H1 (cell line): ENCODE data around the gene ACVR2B.

Experiments
- BRCA1 ChIP-seq: IDR thresholded peaks from 2 replicates; pipeline ENCODE4 v1.6.1; 2012; ENCODE audit warnings: low read depth, low read length, improper control_type of control experiment
- CBX5 ChIP-seq: fragments of 300-800, 300-1000 bp; sonication (generic); IDR thresholded peaks from 2 replicates; pipeline ENCODE4 v1.7.1; 2016; ENCODE audit warnings: antibody characterized with exemption, low read length, low read depth
- CHD1 ChIP-seq: IDR thresholded peaks from 2 replicates; pipeline ENCODE4 v1.6.1; 2012; ENCODE audit warnings: low read depth, low read length, improper control_type of control experiment
- CHD7 ChIP-seq: fragments of 300-600 bp; sonication (generic); IDR thresholded peaks from 2 replicates; pipeline ENCODE4 v1.7.1; 2012; ENCODE audit warnings: low read length, moderate library complexity, mild to moderate bottlenecking, inconsistent platforms; ENCODE audit not compliant: insufficient replicate concordance
- EZH2 ChIP-seq: fragments of 200-600 bp; sonication (generic); IDR thresholded peaks from 2 replicates; pipeline ENCODE4 v1.7.1; 2012; ENCODE audit warnings: low read depth, mild to moderate bottlenecking, moderate library complexity, low read length, inconsistent platforms; ENCODE audit not compliant: severe bottlenecking
- JUN ChIP-seq: IDR thresholded peaks from 2 replicates; pipeline ENCODE4 v1.6.1; 2011; ENCODE audit warnings: low read depth, mild to moderate bottlenecking, improper control_type of control experiment, low read length
- KDM1A ChIP-seq: fragments of 200-600, 300-600 bp; sonication (generic); IDR thresholded peaks from 2 replicates; pipeline ENCODE4 v1.7.1; 2016; ENCODE audit warnings: mild to moderate bottlenecking, low read length, borderline replicate concordance
- MAFK ChIP-seq: IDR thresholded peaks from 2 replicates; pipeline ENCODE4 v1.6.1; 2012; ENCODE audit warnings: low read depth, mild to moderate bottlenecking, improper control_type of control experiment, low read length
- NANOG ChIP-seq: IDR thresholded peaks from 2 replicates; pipeline ENCODE4 v1.6.1; 2011; ENCODE audit warnings: low read length, low read depth, mild to moderate bottlenecking, inconsistent platforms; ENCODE audit not compliant: insufficient read depth, poor library complexity, severe bottlenecking
- POLR2A ChIP-seq, 2 experiments: IDR thresholded peaks; 1 replicate in 1 of 2; 2 replicates in 1 of 2; pipeline ENCODE4 v1.6.1; 2011; ENCODE audit warnings: low read depth in 2 of 2, low read length in 2 of 2, mild to moderate bottlenecking in 2 of 2; ENCODE audit errors: control extremely low read depth in 1 of 2
- POLR2AphosphoS5 ChIP-seq: IDR thresholded peaks from 2 replicates; pipeline ENCODE4 v1.6.1; 2011; ENCODE audit warnings: low read depth, low read length
- USF2 ChIP-seq: IDR thresholded peaks from 2 replicates; pipeline ENCODE4 v1.6.1; 2011; ENCODE audit warnings: low read length, improper control_type of control experiment
- ZNF274 ChIP-seq: IDR thresholded peaks from 2 replicates; pipeline ENCODE4 v1.7.0; 2012; ENCODE audit warnings: low read length, borderline replicate concordance; ENCODE audit errors: extremely low read depth
- TF ChIP-seq, protein P1 (sequence below), 3 experiments: IDR thresholded peaks; 1 replicate in 2 of 3; 2 replicates in 1 of 3; pipeline versions ENCODE4 v1.5.1 to v1.6.1; 2011; ENCODE audit warnings: low read length in 3 of 3, mild to moderate bottlenecking in 3 of 3, inconsistent platforms in 2 of 3, low read depth in 1 of 3, moderate library complexity in 1 of 3; ENCODE audit not compliant: insufficient read depth in 1 of 3; ENCODE audit errors: control extremely low read depth in 1 of 3

DNA sequence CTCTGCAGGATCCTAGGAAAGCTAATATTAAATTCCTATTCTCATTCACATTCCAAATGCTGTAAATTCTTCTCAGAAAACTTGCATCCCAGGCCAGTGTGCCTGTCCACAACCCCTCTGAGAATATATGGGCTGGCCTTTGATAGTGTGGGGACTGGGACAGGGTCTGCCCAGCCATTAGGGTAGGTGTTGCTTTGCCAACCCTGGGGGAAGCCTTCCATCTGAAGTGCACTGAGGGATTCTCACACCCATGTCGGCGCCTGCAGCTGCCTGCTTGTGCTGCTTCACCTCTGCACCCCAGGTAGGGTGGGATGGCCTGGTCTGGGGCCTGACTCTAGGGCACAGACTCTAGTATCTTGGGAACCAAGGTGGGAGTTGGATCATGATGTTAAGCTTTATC, 27.2 kb downstream of the ACVR2B start:
- TF ChIP-seq, protein P1, sequence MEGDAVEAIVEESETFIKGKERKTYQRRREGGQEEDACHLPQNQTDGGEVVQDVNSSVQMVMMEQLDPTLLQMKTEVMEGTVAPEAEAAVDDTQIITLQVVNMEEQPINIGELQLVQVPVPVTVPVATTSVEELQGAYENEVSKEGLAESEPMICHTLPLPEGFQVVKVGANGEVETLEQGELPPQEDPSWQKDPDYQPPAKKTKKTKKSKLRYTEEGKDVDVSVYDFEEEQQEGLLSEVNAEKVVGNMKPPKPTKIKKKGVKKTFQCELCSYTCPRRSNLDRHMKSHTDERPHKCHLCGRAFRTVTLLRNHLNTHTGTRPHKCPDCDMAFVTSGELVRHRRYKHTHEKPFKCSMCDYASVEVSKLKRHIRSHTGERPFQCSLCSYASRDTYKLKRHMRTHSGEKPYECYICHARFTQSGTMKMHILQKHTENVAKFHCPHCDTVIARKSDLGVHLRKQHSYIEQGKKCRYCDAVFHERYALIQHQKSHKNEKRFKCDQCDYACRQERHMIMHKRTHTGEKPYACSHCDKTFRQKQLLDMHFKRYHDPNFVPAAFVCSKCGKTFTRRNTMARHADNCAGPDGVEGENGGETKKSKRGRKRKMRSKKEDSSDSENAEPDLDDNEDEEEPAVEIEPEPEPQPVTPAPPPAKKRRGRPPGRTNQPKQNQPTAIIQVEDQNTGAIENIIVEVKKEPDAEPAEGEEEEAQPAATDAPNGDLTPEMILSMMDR (IDR thresholded peaks at IDR 0.05; ENCODE audit: control extremely low read depth in 1 of 3, insufficient read depth in 1 of 3, low read depth in 1 of 3, low read length in 3 of 3): no peak
- TF ChIP-seq KDM1A: no peak
- TF ChIP-seq POLR2A (IDR thresholded peaks at IDR 0.05; ENCODE audit: control extremely low read depth in 1 of 2, low read depth in 2 of 2, low read length in 2 of 2): no peak
- TF ChIP-seq MAFK: no peak
- no peak for TF ChIP-seq CBX5
- TF ChIP-seq ZNF274: no peak
- no peak for TF ChIP-seq NANOG
- no peak for TF ChIP-seq USF2
- TF ChIP-seq POLR2AphosphoS5: no peak
- no peak for TF ChIP-seq JUN
- no peak for TF ChIP-seq BRCA1
- TF ChIP-seq CHD7: no peak
- TF ChIP-seq CHD1: no peak
- no peak for TF ChIP-seq EZH2
